Stimulated activated CD8-positive, alpha-beta memory T cell treated with anti-CD3 and anti-CD28 coated beads, Interleukin-4, amount 100 ng/mL, for 4 hours (primary cell): ENCODE data around the gene TMEM151B.
"Not testable (repeated sequence)": the region's sequence is repeated elsewhere in the genome, so short reads cannot be mapped to it uniquely, and the experiment has no call there.

ENCODE experiments used
- DNase-seq, 2 donors: peaks; one replicate each; pipeline ENCODE4 v3.0.0-alpha.2; 2020; ENCODE audit warnings: low read depth in 2 of 2, low spot score in 1 of 2

TMEM151B gene

DNA sequence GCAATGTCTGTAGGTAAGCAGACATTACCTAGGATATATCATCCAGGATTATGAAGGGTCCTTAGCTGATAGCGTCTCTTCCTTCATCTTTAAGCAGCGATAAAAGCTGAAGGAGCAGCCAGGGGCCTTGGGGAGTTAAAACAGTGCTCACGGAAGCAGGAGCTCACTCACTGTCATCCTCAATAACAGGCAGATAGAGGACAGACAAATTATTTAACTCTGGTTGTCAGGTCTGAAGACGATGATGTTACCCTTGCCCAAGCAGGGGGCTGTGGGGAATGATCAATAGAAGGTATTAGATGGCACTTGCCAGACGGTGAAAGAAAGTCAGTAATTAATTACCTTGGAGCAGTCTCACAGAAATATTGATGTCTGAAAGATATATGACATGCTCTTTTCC is 59.6 kb downstream of the TMEM151B start:
- DNase-seq: no peak

DNA sequence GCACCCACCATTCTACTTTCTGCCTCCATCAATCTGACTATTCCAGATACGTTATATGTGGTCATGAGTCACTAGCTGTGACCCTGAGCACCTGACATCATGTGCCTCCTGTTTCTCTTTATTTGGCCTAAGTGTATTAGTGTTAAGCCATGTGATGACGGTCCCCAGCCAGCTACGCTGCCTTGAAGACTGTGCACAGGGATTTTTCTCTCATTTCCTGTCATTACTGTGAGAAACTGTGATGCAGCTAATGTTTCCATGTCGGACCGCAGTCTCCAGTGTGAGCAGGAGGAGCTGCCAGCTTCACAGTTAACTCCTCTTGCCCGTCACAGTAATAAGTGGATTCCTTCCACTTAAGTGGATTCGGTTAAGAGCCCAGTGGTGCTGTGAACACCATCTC is 62.3 kb downstream of the TMEM151B start:
- DNase-seq: no peak

DNA sequence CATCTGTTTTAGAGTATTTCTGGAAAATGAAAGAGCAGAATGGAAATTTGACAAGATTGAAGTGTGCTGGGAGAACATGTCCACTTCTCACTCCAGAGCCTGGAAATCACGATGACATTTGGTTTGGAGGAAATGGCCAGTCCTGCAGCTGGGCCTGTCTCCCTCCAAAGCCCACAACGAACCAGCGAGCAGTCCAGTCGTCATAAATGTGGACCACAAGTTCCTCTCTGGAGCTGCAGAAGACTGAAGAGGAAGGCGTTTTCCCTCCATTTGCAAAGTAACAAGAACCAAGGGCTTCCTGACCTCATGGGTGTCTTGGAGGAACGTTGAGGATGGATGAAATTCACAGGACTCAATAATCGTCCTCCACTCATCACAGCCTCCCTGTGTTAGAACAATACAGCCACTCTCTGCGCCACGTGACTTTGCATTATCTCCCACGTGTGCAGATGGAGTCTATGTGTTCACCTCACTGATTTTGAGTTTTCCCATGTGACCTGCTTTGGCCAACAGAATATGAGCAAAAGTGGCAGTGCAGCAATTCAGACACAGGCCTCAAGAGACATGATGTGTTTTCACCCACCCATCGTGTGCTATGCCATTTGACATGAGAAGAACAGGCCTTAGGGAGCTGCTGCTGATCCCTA is 63.1 kb downstream of the TMEM151B start:
- no peak for DNase-seq

DNA sequence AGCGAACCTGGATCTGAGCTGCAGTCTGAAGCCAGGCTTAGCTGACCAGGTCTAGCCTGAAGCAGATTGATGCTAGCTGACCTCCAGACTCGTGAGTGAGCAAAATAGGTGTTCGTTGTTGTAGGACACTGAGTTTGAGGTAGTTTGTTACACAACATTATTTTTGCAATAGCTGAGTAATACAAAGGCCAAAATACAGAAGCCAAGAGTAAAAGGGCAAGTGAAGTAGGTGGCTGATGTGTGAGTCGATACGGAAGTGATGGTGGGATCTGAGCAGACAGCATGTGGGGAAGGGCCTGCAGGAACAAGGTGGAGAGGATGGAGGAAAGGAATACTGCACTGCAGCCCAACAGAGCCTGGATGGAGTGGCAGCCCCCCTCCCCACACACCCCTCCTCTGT is 63.7 kb downstream of the TMEM151B start:
- DNase-seq: no peak

DNA sequence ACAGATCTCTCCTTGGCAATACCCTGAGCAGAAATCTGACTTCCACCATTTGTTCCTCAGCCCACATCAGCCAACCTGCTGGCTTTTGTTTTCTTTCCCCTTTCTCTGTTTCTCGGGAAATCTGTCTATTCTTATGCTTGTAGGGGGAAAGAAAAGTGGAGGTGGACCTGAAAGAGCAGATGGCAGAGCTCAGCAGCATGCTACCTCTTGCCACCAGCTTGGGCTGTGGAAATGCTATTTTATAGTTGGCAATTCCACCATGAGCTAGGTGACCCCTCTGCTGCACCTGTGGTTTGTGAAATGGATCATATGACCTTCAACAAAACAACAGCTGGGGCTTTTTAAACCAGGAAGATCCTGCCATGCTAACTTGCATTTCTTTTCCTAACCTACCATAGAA is 65.4 kb downstream of the TMEM151B start:
- no peak for DNase-seq

DNA sequence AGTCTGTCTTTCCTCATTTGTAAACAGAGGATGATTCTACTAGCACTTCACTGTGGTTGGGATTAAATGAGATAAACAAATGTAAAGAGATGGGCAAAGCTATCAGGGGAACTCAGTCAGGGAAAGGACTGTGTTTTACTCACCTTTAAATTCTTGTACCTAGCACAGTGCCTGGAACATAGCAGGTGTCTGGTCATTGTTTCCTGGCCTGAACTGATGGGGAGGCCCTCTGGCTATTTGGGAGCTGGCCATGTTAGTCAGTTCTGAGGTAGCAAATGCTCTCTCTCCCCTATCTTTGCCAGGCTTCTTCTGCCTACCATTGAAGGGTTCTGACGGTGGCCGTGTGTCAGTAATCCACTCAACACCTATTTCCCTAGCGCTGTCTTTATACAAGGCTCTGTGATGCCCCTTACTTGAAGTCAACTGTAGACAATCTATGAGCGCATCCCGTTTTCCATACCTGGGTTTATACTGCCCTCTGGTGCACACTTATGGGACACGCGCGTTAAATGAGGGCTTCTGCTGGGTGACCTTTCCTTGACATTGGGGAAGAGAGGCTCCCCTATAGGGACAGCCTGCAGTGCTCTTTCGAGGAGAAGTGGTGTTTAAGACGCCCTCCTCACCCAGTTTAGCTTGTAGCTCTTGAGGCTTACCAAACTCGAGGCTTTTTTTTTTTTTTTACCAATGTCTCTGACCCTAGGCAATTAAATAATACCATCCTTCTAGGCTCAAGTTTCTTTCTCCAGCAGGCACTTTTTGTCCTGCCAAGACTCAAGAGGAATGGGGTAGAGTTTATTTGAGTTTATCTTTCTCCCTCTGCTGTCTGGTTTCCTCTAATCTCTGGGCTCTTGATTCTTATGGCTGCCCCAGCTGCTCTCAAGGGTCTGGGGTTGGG is 68.2 kb downstream of the TMEM151B start:
- peak; percentile 31 to 41 for DNase-seq

DNA sequence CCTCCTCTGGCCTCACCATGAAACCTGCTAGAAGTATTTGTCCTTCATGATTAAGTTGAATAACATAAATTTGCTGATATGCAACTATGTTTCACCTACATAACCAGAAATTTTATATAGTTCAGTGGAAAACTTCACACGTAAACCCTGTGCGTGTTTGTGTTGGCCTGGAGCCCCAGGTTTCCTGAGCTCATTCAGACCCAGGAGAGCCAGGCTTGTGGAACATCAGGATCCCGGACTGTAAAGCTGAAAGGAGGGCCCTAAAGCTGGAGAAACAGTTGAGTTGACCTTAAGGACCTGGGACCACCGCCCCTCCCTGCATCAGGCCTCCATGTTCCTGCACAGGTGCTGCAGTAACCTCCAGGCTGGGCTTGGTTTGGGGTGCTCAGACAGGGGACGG is 69.1 kb downstream of the TMEM151B start:
- DNase-seq: no peak

DNA sequence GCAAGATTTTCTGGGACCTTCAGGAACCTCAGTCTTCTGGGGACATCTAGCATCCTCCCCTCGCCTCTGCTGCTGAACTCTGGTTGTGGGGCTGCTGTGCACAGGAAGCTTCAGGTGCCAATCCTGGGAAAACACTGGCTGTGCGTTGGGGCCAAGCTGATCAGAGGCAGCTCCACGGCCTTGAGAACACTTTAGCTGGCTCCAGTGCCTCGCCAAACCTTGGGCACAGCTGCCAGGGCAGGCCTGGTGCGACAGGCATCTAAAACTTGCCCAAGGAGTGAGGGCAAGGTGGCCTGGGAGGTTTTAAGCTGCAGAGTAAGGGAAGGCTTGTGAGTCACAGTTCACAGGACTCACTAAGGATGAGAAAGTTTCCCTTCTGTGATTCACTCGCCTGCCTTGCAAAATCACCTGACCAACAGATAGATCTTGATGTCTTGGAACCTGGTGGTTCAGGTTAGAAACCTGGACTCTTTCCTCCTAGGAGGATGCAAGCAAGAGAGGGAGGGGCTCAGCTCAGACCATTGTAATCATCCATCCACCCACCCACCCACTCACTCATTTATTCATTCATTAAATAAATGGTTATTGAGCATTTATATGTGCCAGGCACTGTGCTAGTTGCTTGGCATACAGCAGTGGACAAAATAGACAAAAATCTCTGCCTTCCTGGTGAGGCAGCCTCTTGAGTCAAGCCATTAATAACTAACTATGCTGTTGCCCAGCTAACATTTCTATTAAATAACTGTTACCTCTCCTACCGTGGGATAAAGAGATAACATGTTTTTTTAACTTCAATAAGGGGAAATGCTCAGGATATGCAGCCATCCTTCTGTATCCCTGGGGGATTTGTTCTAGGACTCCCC is 69.7 kb downstream of the TMEM151B start:
- no peak for DNase-seq

DNA sequence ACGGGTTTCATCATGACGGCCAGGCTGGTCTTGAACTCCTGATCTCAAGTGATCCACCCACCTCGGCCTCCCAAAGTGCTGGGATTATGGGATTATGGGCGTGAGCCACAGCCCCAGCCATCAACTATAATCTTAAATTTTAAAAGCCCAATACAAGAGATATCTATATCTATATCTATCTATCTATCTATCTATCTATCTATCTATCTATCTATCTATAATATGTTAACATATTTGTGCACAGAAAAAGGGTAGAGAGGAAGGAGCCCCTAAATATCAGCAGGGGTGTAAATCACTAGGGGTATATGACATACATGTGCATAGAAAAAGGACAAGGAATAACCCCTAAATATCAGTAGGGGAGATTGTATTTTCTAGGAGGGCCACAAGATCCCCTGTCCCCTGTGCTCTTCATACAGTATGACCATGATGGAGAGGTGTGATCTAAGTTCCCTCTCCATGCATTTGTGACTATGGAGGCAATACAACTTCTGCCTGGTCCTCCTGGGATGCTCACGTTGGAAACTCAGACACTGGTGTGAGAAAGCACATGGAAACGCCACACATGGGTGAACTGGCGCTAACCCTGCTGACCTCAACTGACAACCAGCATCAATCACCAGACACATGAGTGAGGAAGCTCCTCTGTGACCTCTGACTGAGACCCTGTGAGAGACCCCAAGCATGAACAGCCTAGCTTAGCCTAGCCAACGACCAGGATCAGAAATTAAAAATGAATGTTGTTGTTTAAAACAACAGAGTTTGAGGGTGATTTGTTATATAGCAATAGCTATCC is 71.0 kb downstream of the TMEM151B start:
- DNase-seq: no peak

DNA sequence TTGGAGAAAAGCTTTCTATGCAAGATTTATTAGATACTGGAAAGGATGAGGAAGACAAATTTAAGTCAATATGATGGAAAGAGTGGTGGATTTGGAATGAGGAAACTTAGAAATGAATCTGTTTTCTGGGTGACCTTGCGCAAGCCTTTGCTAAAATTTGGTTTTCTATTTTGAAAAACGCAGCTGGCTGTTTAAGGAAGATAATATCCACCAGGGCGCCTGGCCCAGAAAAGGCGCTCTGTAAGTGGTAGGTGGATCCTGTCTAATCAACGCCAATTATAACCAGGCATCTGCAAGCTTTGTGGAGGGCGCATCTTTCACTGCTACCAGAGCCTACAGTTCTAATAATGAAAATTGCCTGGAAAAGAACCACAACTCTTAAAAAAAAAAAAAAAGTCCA is 71.8 kb downstream of the TMEM151B start:
- no peak for DNase-seq

DNA sequence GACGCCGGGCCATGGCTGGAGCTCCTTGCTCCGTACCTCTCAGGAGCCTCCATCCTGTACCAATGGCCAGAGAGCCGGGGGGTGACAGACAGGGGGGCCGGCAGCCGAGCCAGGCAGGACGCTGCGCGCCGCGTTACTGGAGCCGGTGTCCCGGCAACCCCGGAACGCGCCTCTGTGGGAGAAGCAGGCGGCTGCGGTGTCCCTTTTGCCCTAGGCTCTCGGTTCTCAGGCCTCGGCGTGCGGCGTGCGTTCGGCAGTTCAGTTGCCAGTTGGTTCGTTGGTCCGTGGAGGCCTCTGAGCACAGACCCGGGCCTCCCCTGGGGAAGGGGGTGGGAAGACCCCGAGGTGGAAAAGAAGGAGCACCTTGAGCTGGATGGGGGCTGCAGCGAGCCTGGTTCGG is 72.2 kb downstream of the TMEM151B start, which contains the start of gene SPATS1:
TSS of gene SPATS1 (plus strand) at position 162 of the 400 bp plus-strand sequence. CDS start 446 bp downstream, outside the sequence.
- DNase-seq: no peak

DNA sequence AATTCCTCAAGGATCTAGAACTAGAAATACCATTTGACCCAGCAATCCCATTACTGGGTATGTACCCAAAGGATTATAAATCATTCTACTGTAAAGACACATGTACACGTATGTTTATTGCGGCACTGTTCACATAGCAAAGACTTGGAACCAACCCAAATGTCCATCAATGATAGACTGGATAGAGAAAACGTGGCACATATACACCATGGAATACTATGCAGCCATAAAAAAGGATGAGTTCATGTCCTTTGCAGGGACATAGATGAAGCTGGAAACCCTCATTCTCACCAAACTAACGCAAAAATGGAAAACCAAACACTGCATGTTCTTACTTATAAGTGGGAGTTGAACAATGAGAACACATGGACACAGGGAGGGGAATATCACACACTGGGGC is 76.6 kb downstream of the TMEM151B start:
- not testable (repeated sequence) for DNase-seq

DNA sequence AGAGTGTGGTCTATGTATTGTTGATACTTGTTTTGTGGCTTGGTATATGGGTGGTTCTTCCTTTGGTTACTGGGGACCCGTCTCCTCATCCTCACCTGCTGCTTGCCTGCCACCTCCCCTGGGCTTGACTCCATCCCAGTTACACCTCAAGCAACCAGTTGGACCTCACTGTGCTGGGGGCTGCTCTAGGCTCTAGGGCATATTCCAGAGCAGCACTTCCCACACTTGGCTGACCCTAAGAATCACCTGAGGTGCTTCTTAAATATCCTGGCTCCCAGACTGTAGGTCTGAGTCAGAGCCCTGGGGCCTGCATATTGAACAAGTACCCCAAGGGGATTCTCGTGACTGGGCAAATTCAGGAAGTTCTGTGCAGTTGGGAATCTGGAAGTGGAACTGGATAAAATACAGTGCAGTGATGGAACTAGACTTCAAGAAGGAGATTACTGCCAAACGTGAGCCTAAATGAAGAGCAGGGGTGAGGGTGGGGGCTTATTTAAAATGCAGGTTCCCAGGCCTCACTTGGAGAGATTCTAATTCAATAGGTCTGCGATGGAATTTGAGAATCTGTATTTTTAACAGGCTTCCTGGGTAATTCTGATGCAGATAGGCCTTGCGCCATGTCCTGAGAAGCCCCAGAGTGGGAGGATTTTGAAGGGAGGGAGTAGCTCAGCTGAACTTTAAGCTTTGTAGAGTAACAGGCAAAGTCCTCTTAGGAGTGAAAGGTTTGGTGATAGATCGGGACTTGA is 79.8 kb downstream of the TMEM151B start:
- DNase-seq: no peak

DNA sequence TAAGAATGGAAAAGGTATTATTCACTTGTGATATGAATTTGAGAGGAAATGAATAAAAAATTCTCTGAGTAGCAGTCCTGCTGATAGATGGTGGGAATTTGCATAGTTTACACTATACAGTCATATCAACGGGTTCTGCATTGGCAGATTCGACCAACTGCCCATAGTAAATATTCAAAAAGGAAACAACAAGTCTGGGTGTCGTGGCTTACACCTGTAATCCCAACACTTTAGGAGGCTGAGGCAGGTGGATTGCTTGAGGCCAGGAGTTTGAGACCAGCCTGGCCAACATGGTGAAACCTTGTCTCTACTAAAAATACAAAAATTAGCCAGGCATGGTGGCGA is 80.4 kb downstream of the TMEM151B start:
- not testable (repeated sequence) for DNase-seq

DNA sequence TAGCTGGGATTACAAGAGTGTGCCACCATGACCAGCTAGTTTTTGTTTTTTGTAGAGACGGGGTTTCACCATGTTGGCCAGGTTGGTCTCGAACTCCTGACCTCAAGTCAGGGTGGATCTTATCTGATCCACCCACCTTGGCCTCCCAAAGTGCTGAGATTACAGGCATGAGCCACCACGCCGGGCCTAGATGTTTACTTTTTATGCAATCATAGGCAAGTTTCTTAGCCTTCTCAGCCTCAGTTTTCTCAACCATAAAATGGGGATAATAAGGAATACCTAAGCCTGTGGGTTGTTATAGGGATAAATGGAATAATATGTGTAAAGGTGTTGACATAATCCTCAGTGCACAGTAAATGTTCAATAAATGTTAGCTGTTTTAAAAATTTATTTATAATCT is 82.0 kb downstream of the TMEM151B start:
- DNase-seq: no peak

DNA sequence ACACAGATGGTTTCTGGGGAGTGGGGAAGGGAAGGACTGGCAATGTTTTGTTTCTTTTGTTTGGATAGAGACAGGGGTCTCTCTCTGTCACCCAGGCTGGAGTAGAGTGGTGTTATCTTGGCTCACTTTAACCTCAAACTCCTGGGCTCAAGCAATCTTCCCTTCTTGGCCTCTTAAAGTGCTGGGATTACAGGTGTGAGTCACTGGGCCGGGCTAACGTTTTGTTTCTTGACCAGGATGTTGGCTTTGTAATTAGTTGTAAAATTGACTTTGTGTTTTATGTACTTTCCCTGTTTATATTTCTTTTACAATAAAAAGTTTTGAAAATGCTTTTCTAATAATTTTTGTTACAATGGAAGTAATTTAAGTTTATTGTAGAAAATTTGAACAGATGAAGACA is 83.1 kb downstream of the TMEM151B start:
- DNase-seq: no peak

DNA sequence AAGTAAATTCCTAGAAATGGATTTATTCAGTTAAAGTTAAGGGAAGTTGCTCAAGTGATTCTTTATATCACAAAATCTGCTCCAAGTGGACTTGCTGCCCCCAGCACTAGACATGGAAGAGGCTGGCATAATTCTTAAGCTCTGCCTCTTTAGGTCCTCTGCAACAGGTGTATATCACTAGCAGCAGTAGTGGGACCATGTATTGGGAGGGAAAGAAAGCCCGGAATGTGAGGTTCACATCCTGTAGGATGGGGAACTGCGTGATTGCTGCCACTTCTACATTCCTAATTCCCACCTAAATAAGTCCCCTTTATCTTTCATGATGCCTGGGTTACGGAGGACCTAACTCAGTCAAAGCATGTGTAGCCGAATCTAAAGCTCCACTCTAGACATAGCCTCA is 85.4 kb downstream of the TMEM151B start:
- DNase-seq: no peak

DNA sequence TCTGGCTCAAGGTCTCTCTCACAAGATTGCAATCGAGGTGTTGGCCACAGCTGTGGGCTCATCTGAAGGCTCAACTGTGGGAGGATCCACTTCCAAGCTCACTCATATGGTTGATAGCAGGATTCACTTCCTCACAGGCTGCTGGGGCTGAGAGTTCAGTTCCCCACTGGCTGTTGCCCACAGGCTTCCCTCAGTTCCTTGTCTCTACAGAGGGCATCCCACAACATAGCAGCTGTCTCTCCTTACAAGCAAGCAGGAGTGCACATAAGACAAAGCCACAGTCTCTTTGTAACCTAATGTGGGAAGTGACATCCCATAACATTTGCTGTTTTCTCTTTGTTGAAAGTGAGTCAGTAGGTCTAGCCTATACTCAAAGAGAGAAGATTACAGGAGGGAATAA is 86.2 kb downstream of the TMEM151B start:
- DNase-seq: no peak
